ENCODE results near the gene ELMO1. TPM values are rescaled to one million over a fixed set of nuclear protein-coding genes. Genes with fewer than 3 reads are reported as not detected.

Gene ELMO1
- total RNA-seq, 4 donors from 2014 or later = 11.5 to 19.9 (median 17.4) TPM

DNA sequence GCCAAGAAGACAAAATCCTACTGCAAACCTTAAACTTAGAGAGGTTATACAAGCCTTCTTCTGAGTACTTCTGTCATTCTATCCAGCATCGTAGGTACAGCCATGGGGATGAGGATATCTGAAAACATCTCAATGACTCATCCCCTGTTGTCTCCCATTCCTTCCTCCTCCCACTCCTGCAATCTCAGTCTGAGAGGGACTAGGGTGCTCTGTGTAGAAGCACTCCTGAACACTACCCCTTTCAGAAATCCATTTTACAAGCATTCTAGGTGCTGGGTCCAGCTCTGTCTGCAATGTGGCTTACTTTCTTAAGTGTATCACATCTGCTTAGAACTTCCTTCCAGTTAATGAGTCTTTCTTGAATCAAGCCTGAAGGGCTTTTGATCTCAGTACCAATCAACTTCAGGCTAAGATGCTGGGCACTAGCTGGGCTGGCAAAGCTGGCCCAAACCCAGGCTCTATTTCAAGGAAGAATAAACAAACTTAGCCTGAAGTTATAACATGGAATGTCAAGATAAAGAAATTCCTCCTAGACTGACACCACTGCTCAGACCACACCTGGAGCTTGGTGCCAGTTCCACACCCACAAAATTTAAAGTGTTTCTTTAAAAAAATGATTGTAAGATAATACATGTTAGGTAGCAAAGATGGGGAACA, 454.1 kb downstream of the ELMO1 start:
- H3K4me3 ChIP-seq (ENCODE audit: low read depth, poor library complexity, severe bottlenecking) = no peak overlapping the region
- 56% methylated on average over 1 of the region's 1 CpG for WGBS, 2 donors
- DNase-seq (ENCODE audit: low spot score in 2 of 2) = no peak
- TF ChIP-seq POLR2A (IDR thresholded peaks at IDR 0.05) = no peak
- TF ChIP-seq, protein P1, sequence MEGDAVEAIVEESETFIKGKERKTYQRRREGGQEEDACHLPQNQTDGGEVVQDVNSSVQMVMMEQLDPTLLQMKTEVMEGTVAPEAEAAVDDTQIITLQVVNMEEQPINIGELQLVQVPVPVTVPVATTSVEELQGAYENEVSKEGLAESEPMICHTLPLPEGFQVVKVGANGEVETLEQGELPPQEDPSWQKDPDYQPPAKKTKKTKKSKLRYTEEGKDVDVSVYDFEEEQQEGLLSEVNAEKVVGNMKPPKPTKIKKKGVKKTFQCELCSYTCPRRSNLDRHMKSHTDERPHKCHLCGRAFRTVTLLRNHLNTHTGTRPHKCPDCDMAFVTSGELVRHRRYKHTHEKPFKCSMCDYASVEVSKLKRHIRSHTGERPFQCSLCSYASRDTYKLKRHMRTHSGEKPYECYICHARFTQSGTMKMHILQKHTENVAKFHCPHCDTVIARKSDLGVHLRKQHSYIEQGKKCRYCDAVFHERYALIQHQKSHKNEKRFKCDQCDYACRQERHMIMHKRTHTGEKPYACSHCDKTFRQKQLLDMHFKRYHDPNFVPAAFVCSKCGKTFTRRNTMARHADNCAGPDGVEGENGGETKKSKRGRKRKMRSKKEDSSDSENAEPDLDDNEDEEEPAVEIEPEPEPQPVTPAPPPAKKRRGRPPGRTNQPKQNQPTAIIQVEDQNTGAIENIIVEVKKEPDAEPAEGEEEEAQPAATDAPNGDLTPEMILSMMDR (IDR thresholded peaks at IDR 0.05) = no peak
- intact Hi-C loops (cut with DNase I; ENCODE audit: low total_unique reads) = no loop called here

DNA sequence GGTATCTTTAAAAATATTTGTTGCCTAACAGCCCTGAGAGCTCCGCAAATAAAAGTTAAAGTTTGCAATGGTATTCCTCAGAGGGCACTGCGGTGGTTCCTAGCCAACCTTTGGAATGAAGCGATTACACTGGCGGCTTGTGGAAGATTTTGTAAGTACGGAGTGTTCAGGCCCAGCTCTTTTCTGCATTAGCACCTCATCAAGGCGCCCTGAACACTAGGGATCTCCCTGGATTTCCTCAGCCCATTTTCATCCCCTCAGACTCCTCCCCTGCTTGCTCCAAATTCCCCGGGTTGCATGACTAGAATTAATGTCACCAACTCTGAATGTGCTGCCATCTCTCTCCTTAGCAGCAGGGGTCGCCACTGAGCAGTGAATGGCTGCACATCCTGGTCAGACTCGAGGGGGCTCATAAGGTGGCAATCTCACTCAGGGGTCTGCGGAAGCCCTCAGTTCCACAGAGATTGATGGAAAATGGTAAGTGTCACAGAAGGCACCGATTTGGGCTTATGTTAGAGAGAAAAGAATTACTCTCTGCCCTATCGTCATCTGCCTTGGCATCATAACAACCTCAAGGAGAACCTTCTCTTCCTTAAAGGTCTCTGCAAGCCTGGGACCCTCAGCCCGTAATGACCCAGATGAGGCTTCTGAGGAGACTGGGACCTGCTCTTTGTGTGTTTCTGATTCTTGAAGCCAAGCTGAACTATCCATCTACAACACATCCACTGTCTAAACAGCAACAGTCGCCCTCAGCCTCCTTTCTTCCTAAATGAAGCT, 461.5 kb downstream of the ELMO1 start:
- WGBS, 2 donors = 62 to 65% methylated on average over 14 of the region's 14 CpGs
- peak in 1 of 2 donors; percentile 27 for DNase-seq (ENCODE audit: low spot score in 2 of 2)
- intact Hi-C loops (cut with DNase I; ENCODE audit: low total_unique reads) = loop anchor here (10.0 kb wide), 1 partner anchor 198 kb away; no protein-coding TSS in a partner anchor

DNA sequence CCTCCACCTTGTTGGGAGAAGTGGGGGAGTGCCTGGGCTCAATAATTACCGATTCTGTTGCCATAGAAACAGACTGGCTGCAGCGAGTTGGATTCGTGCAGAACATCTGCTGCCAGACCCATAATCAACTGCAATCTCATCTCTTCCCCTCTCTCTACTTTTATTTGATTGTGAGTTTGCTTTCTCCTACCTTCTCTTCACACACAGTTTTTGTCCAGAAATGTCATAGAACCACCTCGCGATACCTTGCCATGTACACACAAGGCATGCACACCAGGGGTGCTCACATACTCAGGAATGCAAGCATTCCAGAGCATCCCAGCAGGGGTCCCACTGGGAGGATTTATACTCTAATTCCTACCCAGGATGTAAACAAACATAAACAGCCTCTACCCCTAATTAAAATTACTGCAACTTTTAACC, 462.1 kb downstream of the ELMO1 start:
- TF ChIP-seq, protein P1 (IDR thresholded peaks at IDR 0.05) = no peak
- no peak for TF ChIP-seq POLR2A (IDR thresholded peaks at IDR 0.05)
- H3K4me3 ChIP-seq (ENCODE audit: low read depth, poor library complexity, severe bottlenecking) = no peak overlapping the region
- DNase-seq (ENCODE audit: low spot score in 2 of 2) = no peak
- intact Hi-C loops (cut with DNase I; ENCODE audit: low total_unique reads) = loop anchor here (10.0 kb wide), 1 partner anchor 198 kb away; no protein-coding TSS in a partner anchor
- 40 to 42% methylated on average over 5 of the region's 5 CpGs for WGBS, 2 donors

More for the DNA sequence above, 461.5 kb downstream of the ELMO1 start:
- no peak overlapping the region for H3K4me3 ChIP-seq (ENCODE audit: low read depth, poor library complexity, severe bottlenecking)
- TF ChIP-seq POLR2A (IDR thresholded peaks at IDR 0.05) = no peak
- TF ChIP-seq, protein P1 (IDR thresholded peaks at IDR 0.05) = no peak

DNA sequence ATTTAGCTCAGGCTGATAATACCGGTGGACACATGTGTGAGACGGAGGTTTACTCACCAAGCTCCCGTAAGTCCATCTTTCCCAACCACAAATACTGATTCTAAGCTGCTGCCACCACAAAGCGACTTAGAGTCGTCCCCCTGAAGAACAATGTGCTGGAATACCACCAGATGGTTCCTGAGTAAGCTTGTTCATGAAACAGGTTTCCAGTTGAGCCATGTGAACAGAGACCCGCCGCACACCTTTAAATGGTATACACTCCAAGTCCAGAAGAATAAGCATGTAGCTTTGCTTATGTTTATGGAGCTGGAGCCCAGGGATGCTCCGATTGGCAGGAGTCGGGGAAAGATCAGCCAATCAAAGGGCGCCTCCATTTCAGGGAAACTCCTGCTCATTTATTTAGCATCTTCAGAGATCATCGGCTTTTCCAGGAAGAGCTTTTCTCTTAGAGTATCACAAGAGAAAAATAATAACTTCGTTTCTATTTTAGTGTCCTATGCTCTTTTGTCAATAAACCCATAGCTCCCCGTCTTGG, 462.7 kb downstream of the ELMO1 start:
- no peak for DNase-seq (ENCODE audit: low spot score in 2 of 2)
- intact Hi-C loops (cut with DNase I; ENCODE audit: low total_unique reads) = loop anchor here (10.0 kb wide), 1 partner anchor 199 kb away; no protein-coding TSS in a partner anchor

DNA sequence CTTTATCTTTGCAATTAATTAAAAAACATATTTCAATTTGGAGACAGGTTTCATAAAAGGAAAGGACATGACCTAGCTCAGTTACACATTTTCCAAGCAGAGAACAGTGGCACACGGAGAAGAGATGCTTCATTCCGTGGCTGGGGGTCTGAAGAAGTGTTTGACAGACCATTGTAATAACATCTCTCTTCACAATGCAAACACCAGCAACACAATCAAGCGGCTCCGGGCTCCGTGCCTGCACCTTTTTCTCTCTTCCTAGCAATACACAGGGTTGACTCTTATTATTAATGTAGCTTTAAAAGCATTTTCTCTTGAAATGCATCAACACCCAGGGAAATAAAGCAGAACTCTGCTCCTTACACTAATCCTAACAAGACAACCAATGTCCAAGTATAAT, 463.3 kb downstream of the ELMO1 start:
- no peak for TF ChIP-seq POLR2A (IDR thresholded peaks at IDR 0.05)
- no peak for DNase-seq (ENCODE audit: low spot score in 2 of 2)
- H3K4me3 ChIP-seq (ENCODE audit: low read depth, poor library complexity, severe bottlenecking) = no peak overlapping the region
- intact Hi-C loops (cut with DNase I; ENCODE audit: low total_unique reads) = loop anchor here (10.0 kb wide), 1 partner anchor 199 kb away; no protein-coding TSS in a partner anchor
- WGBS, 2 donors = 50 to 55% methylated on average over 5 of the region's 5 CpGs

More for the DNA sequence above, 462.7 kb downstream of the ELMO1 start:
- TF ChIP-seq POLR2A (IDR thresholded peaks at IDR 0.05) = no peak
- TF ChIP-seq, protein P1 (IDR thresholded peaks at IDR 0.05) = no peak
- WGBS, 2 donors = 88 to 93% methylated on average over 13 of the region's 13 CpGs
- no peak overlapping the region for H3K4me3 ChIP-seq (ENCODE audit: low read depth, poor library complexity, severe bottlenecking)

All from lower leg skin (tissue), 4 donors.